ENCODE measurements around the gene KIAA0825.
A peak's percentile ranks its signal among the peaks of the same experiment; 100 is the strongest.
"Not testable (repeated sequence)": the region's sequence is repeated elsewhere in the genome, so short reads cannot be mapped to it uniquely, and the experiment has no call there.

Gene KIAA0825

DNA sequence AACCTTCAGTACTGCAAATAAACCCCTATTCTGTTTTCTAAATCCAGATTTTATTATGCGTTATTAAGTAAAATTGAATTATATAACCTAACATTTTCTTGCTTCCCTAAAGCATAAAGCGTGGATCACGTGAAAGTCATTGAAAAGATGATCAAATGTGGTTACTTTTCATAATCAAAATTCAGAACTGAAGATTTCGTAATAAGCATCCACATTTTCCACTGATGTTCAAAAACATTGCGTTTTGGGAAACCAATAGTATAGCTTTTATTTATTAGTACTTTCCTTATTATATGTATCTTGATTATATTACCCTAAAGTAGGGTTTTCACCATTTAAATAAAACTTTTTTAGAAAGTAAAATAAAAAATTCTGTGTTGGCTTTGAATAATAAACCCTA lies 1.9 kb upstream of the KIAA0825 start:
- ATAC-seq (replicated peaks) (no peak), DNase-seq (no peak)
- Mint-ChIP-seq H3K4me3 (peak overlapping the region in 1 of 2 donors; percentile 74), H3K27me3 (no peaks in the 10 kb centered on the region), H3K9me3 (no peaks in the 10 kb centered on the region), H3K27ac (no peak overlapping the region), H3K4me1 (peaks cover 12 to 28% of the 10 kb centered on the region in 2 donors), H3K36me3 (peaks cover 0 to 1% of the 10 kb centered on the region in 2 donors)

DNA sequence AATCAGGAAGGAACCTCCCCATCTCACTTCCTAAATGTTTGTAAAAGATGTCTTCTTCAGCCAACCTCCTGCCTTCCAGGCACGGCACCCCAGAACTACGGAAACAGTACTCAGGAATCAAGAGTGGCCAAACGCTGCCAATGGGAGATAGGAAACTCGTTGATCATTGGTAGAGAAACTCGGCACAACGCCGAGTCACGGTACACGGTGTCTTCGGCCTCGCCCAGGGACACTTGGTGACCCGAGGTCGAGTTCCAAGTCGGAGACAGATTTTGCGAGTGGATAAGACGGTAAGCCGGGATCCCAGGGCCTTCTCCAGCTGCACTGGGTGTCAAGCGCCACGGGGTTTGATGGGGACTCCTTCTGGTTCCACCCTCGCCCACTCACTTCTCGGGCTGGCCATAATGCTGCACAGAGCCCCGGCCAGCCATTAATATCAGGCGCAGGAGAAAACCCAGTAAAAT lies 343 bp downstream of the KIAA0825 start:
- Mint-ChIP-seq H3K27me3 (no peaks in the 10 kb centered on the region), H3K4me1 (peaks cover 13 to 27% of the 10 kb centered on the region in 2 donors), H3K4me3 (peak overlapping the region; percentile 94 to 97), H3K36me3 (peaks cover 0 to 1% of the 10 kb centered on the region in 2 donors), H3K9me3 (no peaks in the 10 kb centered on the region), H3K27ac (peak overlapping the region; percentile 90)
- ATAC-seq (replicated peaks) (peak; percentile 38 to 41), DNase-seq (no peak)

DNA sequence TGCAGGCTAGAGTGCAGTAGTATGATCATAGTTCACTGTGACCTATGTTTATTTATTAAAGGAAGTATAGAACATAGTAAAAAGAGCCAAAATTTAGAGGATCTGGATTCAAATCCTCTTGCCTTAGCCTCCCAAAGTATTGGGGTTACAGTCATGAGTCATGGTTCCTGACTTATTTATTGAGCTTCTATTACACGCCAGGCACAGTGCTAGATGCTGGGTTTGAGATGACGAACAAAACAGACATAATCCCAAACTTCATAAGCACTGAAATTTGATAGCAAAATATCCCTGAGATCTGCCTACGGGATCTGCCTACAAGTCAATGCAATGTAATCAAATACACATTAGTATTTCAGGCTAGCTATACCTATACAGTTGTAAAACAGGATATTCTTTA lies 2.5 kb downstream of the KIAA0825 start:
- H3K9me3 Mint-ChIP-seq = no peaks in the 10 kb centered on the region
- H3K27ac Mint-ChIP-seq = no peak overlapping the region
- no peaks in the 10 kb centered on the region for H3K27me3 Mint-ChIP-seq
- H3K4me3 Mint-ChIP-seq = no peak overlapping the region
- no peak for DNase-seq
- H3K36me3 Mint-ChIP-seq = peaks cover 0 to 1% of the 10 kb centered on the region in 2 donors
- no peak for ATAC-seq (replicated peaks)
- H3K4me1 Mint-ChIP-seq = peaks cover 9 to 21% of the 10 kb centered on the region in 2 donors

DNA sequence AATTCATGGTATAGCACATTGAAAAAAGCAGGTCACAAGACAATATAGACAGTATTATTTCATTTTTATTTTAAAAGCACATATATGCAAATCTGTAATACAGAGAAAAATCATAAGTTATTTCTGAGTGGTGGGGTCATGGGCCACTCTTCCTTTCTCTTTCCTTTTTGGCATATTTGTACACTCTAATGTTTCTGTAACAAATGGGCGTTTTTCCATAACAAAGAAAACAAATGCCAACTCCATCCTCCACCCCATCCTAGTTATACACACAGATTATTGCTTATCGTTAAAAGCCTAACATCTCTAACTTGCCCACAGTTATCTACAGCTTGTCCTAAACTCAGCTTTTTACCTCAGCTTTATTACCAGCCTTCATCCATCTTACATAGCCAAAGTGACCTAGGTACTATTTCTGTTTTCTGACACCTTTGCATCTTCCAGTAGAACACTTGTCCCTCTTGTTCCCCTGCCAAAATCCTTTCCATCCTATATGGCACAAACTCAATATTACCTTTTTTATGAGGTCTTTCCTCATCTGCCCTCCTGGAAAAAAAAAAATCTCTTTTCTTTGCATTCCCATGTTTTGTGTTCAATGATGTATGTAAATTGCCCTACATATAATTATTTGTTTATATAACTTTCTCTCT lies 4.1 kb downstream of the KIAA0825 start:
- H3K9me3 Mint-ChIP-seq = no peaks in the 10 kb centered on the region
- peaks cover 6 to 14% of the 10 kb centered on the region in 2 donors for H3K4me1 Mint-ChIP-seq
- DNase-seq (no peak), ATAC-seq (replicated peaks) (no peak)
- H3K27me3 Mint-ChIP-seq = no peaks in the 10 kb centered on the region
- H3K36me3 Mint-ChIP-seq = peaks cover 0 to 1% of the 10 kb centered on the region in 2 donors
- H3K27ac Mint-ChIP-seq = no peak overlapping the region
- no peak overlapping the region for H3K4me3 Mint-ChIP-seq

DNA sequence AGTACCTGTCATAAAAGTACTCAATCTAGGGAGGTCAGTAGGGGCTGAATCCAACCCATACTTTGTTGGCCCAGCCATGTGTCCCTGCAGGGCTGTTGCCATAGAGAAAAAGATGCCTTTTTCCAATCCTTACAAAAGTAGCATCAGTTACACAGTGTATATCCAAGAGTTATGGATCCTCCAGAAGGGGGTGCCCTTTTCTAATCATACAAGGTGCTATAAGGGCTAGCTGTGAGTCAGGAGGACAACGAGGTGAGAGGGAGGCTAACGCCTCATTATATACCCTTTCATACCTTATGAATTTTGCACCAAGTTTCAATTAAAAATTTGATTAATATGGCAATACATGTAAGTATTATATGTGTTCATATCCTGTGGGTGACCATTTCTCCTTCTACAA lies 4.8 kb downstream of the KIAA0825 start:
- H3K9me3 Mint-ChIP-seq = no peaks in the 10 kb centered on the region
- H3K4me1 Mint-ChIP-seq = peaks cover 5 to 8% of the 10 kb centered on the region in 2 donors
- H3K27ac Mint-ChIP-seq = no peak overlapping the region
- ATAC-seq (replicated peaks) (no peak), DNase-seq (no peak)
- H3K27me3 Mint-ChIP-seq = no peaks in the 10 kb centered on the region
- H3K4me3 Mint-ChIP-seq = no peak overlapping the region
- peaks cover 0 to 1% of the 10 kb centered on the region in 2 donors for H3K36me3 Mint-ChIP-seq

DNA sequence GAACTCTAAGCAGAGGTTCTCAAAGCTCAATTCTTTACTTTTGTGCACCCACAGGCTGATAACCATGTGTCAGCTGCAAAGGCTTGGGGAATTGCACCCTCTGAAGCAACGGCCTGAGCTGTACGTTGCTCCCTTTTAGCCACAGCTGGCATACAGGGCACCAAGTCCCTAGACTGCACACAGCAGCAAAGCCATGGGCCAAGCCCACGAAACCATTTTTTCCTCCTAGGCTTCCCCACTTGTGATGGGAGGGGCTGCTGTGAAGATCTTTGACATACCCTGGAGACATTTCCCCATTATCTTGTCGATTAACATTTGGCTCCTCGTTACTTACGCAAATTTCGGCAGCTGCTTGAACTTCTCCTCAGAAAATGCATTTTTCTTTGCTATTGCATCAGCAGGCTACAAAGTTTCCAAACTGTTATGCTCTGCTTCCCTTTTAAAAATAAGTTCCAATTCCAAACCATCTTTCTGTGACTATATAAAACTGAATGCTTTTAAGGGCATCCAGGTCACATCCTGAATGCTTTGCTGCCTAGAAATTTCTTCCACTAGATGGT lies 23.0 kb downstream of the KIAA0825 start:
- Mint-ChIP-seq H3K27me3 (no peaks in the 10 kb centered on the region), H3K27ac (no peak overlapping the region), H3K4me3 (no peak overlapping the region), H3K9me3 (peaks cover 0 to 5% of the 10 kb centered on the region in 2 donors), H3K4me1 (no peaks in the 10 kb centered on the region), H3K36me3 (peaks cover 0 to 15% of the 10 kb centered on the region in 2 donors)
- DNase-seq = no peak
- ATAC-seq (replicated peaks) = no peak

DNA sequence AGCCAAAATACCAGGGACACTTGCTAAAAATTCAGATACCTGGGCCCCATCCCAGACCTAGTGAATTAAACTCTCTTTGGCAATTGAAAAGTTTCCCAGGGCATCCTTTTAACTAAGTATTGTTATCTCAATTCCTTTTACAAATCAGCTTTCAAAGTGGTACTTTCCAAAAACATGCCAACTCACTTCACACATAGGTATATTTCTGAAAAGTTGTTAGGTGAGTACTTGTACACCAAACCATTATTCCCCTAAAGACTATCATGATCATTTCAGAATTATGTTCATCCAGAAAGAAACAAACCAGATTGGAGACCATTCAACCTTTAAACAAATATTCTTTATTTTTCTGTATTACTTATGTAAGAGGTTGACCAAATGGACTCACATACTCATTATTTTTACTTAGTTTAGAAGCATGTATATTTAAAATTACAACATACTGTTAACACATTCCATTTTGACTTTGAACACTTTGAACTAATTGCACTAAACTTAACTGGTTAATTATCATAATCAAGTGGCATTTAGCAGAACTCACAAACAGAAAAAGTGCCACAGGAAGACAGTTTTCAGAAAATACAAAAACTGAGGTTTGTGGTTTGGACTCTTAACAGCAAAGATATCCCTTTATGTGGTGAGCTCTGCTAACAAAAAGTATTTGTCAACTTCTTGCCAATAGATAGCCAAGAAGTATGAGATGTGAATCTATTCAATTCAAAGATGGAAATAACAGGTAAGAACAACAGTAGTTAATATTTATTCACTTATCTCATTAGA lies 40.7 kb downstream of the KIAA0825 start:
- Mint-ChIP-seq H3K4me1 (peaks cover 4 to 13% of the 10 kb centered on the region in 2 donors), H3K9me3 (no peaks in the 10 kb centered on the region), H3K4me3 (no peak overlapping the region), H3K27ac (no peak overlapping the region), H3K27me3 (no peaks in the 10 kb centered on the region), H3K36me3 (no peaks in the 10 kb centered on the region)
- ATAC-seq (replicated peaks) = peak in 1 of 2 donors; percentile 39
- no peak for DNase-seq

DNA sequence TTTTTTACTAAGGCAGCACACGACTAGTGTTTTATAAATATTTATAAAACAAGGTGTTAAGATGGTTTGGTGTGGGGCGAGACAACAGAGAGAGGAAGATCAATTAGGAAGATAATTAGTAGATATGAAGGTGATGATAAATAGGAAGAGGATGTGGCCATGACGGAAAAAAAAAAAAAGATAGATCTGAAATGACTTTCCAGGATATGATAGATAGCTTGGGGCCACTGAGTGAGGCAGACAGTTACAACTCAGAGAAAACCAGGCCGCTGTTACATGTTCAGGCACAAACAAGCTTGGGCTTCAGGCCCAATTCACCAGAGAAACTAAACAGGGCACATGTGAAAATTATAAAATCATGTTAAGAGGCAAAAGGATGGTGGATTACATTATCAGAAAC lies 43.2 kb downstream of the KIAA0825 start:
- no peak for DNase-seq
- no peaks in the 10 kb centered on the region for H3K9me3 Mint-ChIP-seq
- H3K4me1 Mint-ChIP-seq = peaks cover 4 to 13% of the 10 kb centered on the region in 2 donors
- H3K27ac Mint-ChIP-seq = no peak overlapping the region
- no peaks in the 10 kb centered on the region for H3K36me3 Mint-ChIP-seq
- no peak overlapping the region for H3K4me3 Mint-ChIP-seq
- H3K27me3 Mint-ChIP-seq = no peaks in the 10 kb centered on the region
- ATAC-seq (replicated peaks) = no peak

DNA sequence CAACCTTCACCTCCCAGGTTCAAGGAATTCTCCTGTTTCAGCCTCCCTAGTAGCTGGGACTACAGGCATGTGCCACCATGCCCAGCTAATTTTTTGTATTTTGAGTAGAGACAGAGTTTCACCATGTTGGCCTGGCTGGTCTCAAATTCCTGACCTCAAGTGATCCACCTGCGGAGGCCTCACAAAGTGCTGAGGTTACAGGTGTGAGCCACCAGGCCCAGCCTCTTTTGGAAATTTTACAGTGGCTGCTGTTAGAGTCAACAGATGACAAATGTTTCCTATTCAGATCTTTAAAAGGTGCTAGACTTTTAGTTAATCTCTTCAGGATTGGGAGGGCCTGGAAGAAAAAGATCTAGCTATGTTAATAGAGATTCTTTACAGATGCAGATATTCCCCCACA lies 45.1 kb downstream of the KIAA0825 start:
- H3K27me3 Mint-ChIP-seq; ATAC-seq (replicated peaks); H3K4me1 Mint-ChIP-seq; H3K36me3 Mint-ChIP-seq; DNase-seq; H3K27ac Mint-ChIP-seq; H3K9me3 Mint-ChIP-seq; H3K4me3 Mint-ChIP-seq: not testable (repeated sequence)

DNA sequence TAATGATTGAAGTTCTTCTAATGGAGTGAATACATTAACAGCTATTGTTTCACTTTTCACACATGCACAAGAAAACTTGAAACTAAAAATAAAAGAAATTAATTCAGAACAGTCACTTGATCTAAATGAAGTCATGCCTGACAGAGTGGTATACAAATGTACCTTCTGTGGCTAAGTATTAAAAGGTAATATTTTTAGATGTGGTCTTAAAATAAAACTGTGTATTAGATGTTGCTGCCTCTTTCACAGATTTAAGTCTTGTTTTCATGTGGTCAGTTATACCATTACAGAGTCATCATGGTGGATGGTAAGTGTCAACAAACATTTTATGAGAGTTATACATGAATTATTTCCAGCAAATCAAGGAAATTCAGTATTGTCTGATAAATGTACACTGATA lies 47.0 kb downstream of the KIAA0825 start:
- no peaks in the 10 kb centered on the region for H3K4me1 Mint-ChIP-seq
- no peak overlapping the region for H3K4me3 Mint-ChIP-seq
- H3K27ac Mint-ChIP-seq = no peak overlapping the region
- ATAC-seq (replicated peaks) (no peak), DNase-seq (no peak)
- no peaks in the 10 kb centered on the region for H3K9me3 Mint-ChIP-seq
- no peaks in the 10 kb centered on the region for H3K27me3 Mint-ChIP-seq
- H3K36me3 Mint-ChIP-seq = no peaks in the 10 kb centered on the region

DNA sequence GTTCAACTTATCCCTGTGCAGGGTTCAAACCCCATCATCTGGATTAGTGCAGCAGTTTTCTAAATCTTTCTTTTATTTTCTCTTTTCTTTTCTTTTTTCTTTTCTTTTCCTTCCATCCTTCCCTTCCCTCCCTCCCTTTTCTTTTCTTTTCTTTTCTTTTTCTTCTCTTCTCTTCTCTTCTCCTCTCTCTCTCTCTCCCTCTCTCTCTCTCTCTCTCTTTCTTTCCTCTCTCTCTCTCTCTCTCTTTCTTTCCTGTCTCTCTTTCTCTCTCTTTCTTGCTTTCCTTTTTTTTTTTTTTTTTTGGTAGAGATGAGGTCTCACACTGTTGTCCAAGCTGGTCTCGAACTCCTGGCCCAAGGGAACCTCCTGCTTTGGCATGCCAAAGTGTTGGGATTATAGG lies 53.6 kb downstream of the KIAA0825 start:
- no peaks in the 10 kb centered on the region for H3K4me1 Mint-ChIP-seq
- no peak overlapping the region for H3K27ac Mint-ChIP-seq
- no peaks in the 10 kb centered on the region for H3K36me3 Mint-ChIP-seq
- H3K9me3 Mint-ChIP-seq = no peaks in the 10 kb centered on the region
- H3K27me3 Mint-ChIP-seq = no peaks in the 10 kb centered on the region
- H3K4me3 Mint-ChIP-seq = no peak overlapping the region
- ATAC-seq (replicated peaks) (no peak), DNase-seq (no peak)

DNA sequence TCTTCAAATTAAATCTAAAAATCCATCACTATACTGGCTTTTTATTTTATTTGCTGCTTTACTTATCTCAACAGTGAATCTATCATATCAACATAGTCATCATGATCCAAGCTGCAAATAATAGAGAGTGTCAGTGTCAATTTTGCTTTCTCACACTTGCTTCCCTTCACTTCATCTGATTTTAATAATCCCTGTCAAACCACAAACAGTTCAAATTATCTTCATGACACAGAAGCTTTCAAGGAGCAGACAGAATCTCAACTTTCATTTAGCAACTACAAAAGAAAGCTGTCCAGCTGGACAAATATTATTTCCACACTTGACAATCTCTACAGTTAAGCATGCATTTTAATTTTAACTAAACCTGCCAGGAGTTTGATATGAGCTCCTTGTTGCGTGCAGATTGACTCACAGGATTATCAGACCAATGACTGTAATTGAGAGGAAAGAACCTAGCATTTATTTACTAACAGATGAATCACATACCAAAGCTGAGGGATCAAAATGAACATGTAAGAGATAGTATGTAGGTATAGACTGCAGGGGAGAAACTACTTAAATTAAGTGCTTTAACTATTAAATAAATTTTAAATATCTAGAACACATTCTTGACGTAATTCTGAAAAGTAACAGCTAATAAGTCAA lies 56.0 kb downstream of the KIAA0825 start:
- no peaks in the 10 kb centered on the region for H3K4me1 Mint-ChIP-seq
- no peaks in the 10 kb centered on the region for H3K36me3 Mint-ChIP-seq
- H3K4me3 Mint-ChIP-seq = no peak overlapping the region
- DNase-seq (no peak), ATAC-seq (replicated peaks) (no peak)
- H3K27ac Mint-ChIP-seq = no peak overlapping the region
- H3K27me3 Mint-ChIP-seq = no peaks in the 10 kb centered on the region
- no peaks in the 10 kb centered on the region for H3K9me3 Mint-ChIP-seq

DNA sequence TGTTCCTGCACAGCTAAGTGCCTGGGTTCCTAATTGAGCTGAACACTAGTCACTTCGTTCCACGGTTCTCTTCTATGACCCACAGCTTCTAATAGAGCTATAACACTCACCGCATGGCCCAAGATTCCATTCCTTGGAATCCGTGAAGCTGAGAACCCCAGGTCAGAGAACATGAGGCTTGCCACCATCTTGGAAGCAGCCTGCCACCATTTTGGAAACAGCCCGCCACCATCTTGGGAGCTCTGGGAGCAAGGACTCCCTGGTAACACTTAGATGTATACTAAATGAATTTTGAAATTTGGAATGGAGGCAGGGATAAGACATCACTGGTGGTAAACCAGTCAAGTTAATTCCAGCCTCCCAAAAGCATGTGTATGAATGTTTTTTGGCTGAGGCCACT lies 60.4 kb downstream of the KIAA0825 start:
- DNase-seq (no peak), ATAC-seq (replicated peaks) (no peak)
- Mint-ChIP-seq H3K36me3 (no peaks in the 10 kb centered on the region), H3K9me3 (no peaks in the 10 kb centered on the region), H3K27ac (no peak overlapping the region), H3K4me3 (no peak overlapping the region), H3K27me3 (no peaks in the 10 kb centered on the region), H3K4me1 (no peaks in the 10 kb centered on the region)

DNA sequence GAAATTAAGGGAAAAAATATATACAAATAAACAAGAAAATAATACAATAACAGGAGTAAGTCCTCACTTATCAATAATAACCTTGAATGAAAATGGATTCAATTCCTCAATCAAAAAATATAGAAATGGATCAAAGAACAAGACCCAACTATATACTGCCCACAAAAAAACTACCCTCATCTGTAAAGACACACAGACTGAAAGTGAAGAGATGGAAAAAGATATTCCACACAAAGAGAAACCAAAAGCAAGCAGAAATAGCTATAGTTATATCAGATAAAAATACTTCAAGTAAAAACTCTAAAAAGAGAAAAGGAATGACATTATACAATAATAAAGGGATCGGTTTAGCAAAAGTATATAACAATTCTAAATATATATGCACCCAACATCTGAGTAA lies 66.5 kb downstream of the KIAA0825 start:
- H3K36me3 Mint-ChIP-seq = peaks cover 10 to 26% of the 10 kb centered on the region in 2 donors
- peaks cover 0 to 7% of the 10 kb centered on the region in 2 donors for H3K4me1 Mint-ChIP-seq
- no peaks in the 10 kb centered on the region for H3K27me3 Mint-ChIP-seq
- no peak for DNase-seq
- no peak overlapping the region for H3K27ac Mint-ChIP-seq
- ATAC-seq (replicated peaks) = no peak
- H3K4me3 Mint-ChIP-seq = no peak overlapping the region
- peaks cover 8 to 15% of the 10 kb centered on the region in 2 donors for H3K9me3 Mint-ChIP-seq
